ENCODE measurements around the gene LRRC27. TPM values are rescaled to one million over a fixed set of nuclear protein-coding genes. Genes with fewer than 3 reads are reported as not detected.
"Not testable (repeated sequence)": the region's sequence is repeated elsewhere in the genome, so short reads cannot be mapped to it uniquely, and the experiment has no call there.

LRRC27 gene
- total and polyA plus RNA-seq, 2 donors (not counting 1 experiment from before 2014, with no cell fraction given), result 23.6 to 25.6 TPM

DNA sequence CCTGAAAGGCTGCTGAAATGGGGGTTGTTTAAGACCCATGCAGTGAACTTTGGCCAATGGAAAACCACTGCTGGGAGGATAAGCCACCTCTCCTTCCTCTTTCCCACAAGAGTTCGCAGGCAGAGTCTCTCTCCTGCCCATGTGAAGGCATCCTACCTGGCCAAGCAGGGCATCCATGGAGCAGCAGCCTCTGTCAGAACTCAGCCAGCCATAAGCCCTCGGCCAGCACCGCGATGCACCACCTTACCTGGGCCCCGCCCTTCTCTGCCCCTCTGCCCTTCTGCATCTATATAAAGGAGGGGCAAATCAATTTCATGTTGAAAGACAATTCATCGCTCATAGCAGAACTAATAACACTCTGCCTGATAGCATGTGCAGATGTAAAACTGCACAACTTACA, 18.1 kb upstream of the LRRC27 start:
- H3K4me1 ChIP-seq (ENCODE audit: control insufficient read depth in 2 of 2, insufficient read depth in 2 of 2, low read length in 2 of 2), result peaks cover 1 to 2% of the 10 kb centered on the region in 2 donors
- intact Hi-C loops (cut with micrococcal nuclease), result no loop called here
- ATAC-seq (ENCODE audit: low read depth) (no peak), DNase-seq (no peak)
- peaks cover 0 to 8% (median 0%) of the 10 kb centered on the region in 4 experiments for H3K27me3 ChIP-seq (replicated peaks in 1 of 4; ENCODE audit: control extremely low read depth in 1 of 4, control insufficient read depth in 3 of 4, insufficient read depth in 4 of 4, low read length in 3 of 4)
- H3K9me3 ChIP-seq (ENCODE audit: control extremely low read depth in 1 of 3, control insufficient read depth in 2 of 3, insufficient read depth in 1 of 3, low read length in 2 of 3), result peaks cover 1 to 11% (median 2%) of the 10 kb centered on the region in 3 donors
- TF ChIP-seq, protein P1, sequence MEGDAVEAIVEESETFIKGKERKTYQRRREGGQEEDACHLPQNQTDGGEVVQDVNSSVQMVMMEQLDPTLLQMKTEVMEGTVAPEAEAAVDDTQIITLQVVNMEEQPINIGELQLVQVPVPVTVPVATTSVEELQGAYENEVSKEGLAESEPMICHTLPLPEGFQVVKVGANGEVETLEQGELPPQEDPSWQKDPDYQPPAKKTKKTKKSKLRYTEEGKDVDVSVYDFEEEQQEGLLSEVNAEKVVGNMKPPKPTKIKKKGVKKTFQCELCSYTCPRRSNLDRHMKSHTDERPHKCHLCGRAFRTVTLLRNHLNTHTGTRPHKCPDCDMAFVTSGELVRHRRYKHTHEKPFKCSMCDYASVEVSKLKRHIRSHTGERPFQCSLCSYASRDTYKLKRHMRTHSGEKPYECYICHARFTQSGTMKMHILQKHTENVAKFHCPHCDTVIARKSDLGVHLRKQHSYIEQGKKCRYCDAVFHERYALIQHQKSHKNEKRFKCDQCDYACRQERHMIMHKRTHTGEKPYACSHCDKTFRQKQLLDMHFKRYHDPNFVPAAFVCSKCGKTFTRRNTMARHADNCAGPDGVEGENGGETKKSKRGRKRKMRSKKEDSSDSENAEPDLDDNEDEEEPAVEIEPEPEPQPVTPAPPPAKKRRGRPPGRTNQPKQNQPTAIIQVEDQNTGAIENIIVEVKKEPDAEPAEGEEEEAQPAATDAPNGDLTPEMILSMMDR (IDR thresholded peaks at IDR 0.05), result no peak
- no peak for TF ChIP-seq EZH2 (IDR thresholded peaks at IDR 0.05; ENCODE audit: borderline replicate concordance, insufficient read depth, low read depth, low read length, poor library complexity, severe bottlenecking)
- WGBS (ENCODE audit: insufficient coverage), result 100% methylated on average over 4 of the region's 6 CpGs
- H3K9me3 Mint-ChIP-seq (ENCODE audit: insufficient read depth), result peaks cover 3% of the 10 kb centered on the region
- no peak overlapping the region for H3K27ac ChIP-seq (ENCODE audit: low read length in 2 of 2)
- POLR2A ChIA-PET, result no interaction called here
- H3K27me3 Mint-ChIP-seq, result peaks cover 6% of the 10 kb centered on the region
- H3K4me1 Mint-ChIP-seq, result peaks cover 2% of the 10 kb centered on the region
- no peaks in the 10 kb centered on the region for H3K79me2 ChIP-seq (ENCODE audit: control insufficient read depth, insufficient read depth, low read length)
- CTCF ChIA-PET, result interaction anchor here (1.1 to 1.6 kb wide), 2 partner anchors 34 to 39 kb away, joined by 3 read pairs; no protein-coding TSS in a partner anchor
- H3K27ac Mint-ChIP-seq, result no peak overlapping the region
- H3K4me3 Mint-ChIP-seq, result no peak overlapping the region
- no peak overlapping the region for H2AFZ ChIP-seq (ENCODE audit: insufficient read depth, low read depth, low read length, poor library complexity, severe bottlenecking)
- no peaks in the 10 kb centered on the region for H4K20me1 ChIP-seq (ENCODE audit: control insufficient read depth, insufficient read depth, low read length, poor library complexity, severe bottlenecking)
- H3K4me3 ChIP-seq (ENCODE audit: control extremely low read depth in 1 of 5, extremely low read depth in 1 of 5, insufficient read depth in 1 of 5, low read depth in 2 of 5, low read length in 4 of 5), result no peak overlapping the region
- no peak overlapping the region for H3K9ac ChIP-seq (ENCODE audit: low read length)
- H3K4me2 ChIP-seq (replicated peaks; ENCODE audit: low read depth, low read length, poor library complexity, severe bottlenecking), result no peak overlapping the region
- no peaks in the 10 kb centered on the region for H3K36me3 ChIP-seq (replicated peaks in 1 of 2; ENCODE audit: control extremely low read depth in 1 of 2, control insufficient read depth in 1 of 2, extremely low read depth in 1 of 2, insufficient read depth in 2 of 2, low read length in 1 of 2)

DNA sequence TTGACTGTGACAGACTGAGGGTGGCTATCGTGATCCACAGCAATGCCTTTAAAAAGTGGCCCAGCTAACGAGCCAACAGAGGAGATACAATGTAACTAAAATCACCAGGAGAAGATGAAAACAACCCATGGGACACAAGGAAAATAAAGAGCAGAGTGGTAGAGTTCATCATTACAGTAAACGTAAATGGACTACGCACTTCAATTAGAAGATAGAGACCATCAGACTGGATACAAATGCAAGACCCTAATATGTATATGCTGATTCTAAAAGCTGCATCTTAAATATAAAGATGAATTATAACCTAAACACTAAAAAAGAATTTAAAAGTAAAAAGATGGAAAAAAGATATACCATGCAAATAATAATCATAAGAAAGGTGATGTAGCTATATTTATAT, 17.7 kb upstream of the LRRC27 start:
- ChIA-PET POLR2A (no interaction called here), CTCF (interaction anchor here (1.1 kb wide), 1 partner anchor 34 kb away, joined by 3 read pairs; no protein-coding TSS in a partner anchor)
- H3K9me3 ChIP-seq (ENCODE audit: control extremely low read depth in 1 of 3, control insufficient read depth in 2 of 3, insufficient read depth in 1 of 3, low read length in 2 of 3), result peaks cover 1 to 11% (median 2%) of the 10 kb centered on the region in 3 donors
- Mint-ChIP-seq H3K27ac (no peak overlapping the region), H3K4me1 (no peaks in the 10 kb centered on the region), H3K9me3 (ENCODE audit: insufficient read depth) (peaks cover 3% of the 10 kb centered on the region), H3K4me3 (no peak overlapping the region), H3K27me3 (peaks cover 6% of the 10 kb centered on the region)
- no peaks in the 10 kb centered on the region for H4K20me1 ChIP-seq (ENCODE audit: control insufficient read depth, insufficient read depth, low read length, poor library complexity, severe bottlenecking)
- ATAC-seq (ENCODE audit: low read depth) (no peak), DNase-seq (no peak)
- H3K79me2 ChIP-seq (ENCODE audit: control insufficient read depth, insufficient read depth, low read length), result no peaks in the 10 kb centered on the region
- no peak overlapping the region for H2AFZ ChIP-seq (ENCODE audit: insufficient read depth, low read depth, low read length, poor library complexity, severe bottlenecking)
- H3K27me3 ChIP-seq (replicated peaks in 1 of 4; ENCODE audit: control extremely low read depth in 1 of 4, control insufficient read depth in 3 of 4, insufficient read depth in 4 of 4, low read length in 3 of 4), result peaks cover 0 to 5% (median 0%) of the 10 kb centered on the region in 4 experiments
- H3K4me2 ChIP-seq (replicated peaks; ENCODE audit: low read depth, low read length, poor library complexity, severe bottlenecking), result no peak overlapping the region
- 100% methylated on average over 1 of the region's 4 CpGs for WGBS (ENCODE audit: insufficient coverage)
- H3K36me3 ChIP-seq (replicated peaks in 1 of 2; ENCODE audit: control extremely low read depth in 1 of 2, control insufficient read depth in 1 of 2, extremely low read depth in 1 of 2, insufficient read depth in 2 of 2, low read length in 1 of 2), result no peaks in the 10 kb centered on the region
- intact Hi-C loops (cut with micrococcal nuclease), result no loop called here
- H3K4me3 ChIP-seq (ENCODE audit: control extremely low read depth in 1 of 5, extremely low read depth in 1 of 5, insufficient read depth in 1 of 5, low read depth in 2 of 5, low read length in 4 of 5), result no peak overlapping the region
- H3K27ac ChIP-seq (ENCODE audit: low read length in 2 of 2), result no peak overlapping the region
- H3K9ac ChIP-seq (ENCODE audit: low read length), result no peak overlapping the region
- TF ChIP-seq, protein P1 (IDR thresholded peaks at IDR 0.05), result no peak
- no peak for TF ChIP-seq EZH2 (IDR thresholded peaks at IDR 0.05; ENCODE audit: borderline replicate concordance, insufficient read depth, low read depth, low read length, poor library complexity, severe bottlenecking)
- H3K4me1 ChIP-seq (ENCODE audit: control insufficient read depth in 2 of 2, insufficient read depth in 2 of 2, low read length in 2 of 2), result no peaks in the 10 kb centered on the region

DNA sequence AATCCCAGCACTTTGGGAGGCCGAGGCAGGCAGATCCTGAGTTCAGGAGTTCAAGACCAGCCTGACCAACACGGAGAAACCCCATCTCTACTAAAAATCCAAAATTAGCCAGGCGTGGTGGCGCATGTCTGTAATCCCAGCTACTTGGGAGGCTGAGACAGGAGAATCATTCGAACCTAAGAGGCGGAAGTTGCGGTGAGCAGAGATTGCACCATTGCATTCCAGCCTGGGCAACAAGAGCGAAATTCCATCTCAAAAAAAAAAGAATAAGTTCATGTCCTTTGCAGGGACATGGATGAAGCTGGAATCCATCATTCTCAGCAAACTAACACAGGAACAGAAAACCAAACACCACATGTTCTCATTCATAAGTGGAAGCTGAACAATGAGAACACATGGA, 17.1 kb upstream of the LRRC27 start:
- H3K27ac Mint-ChIP-seq; H3K27me3 ChIP-seq (replicated peaks in 1 of 4; ENCODE audit: control extremely low read depth in 1 of 4, control insufficient read depth in 3 of 4, insufficient read depth in 4 of 4, low read length in 3 of 4); DNase-seq; POLR2A ChIA-PET; H4K20me1 ChIP-seq (ENCODE audit: control insufficient read depth, insufficient read depth, low read length, poor library complexity, severe bottlenecking); H3K36me3 ChIP-seq (replicated peaks in 1 of 2; ENCODE audit: control extremely low read depth in 1 of 2, control insufficient read depth in 1 of 2, extremely low read depth in 1 of 2, insufficient read depth in 2 of 2, low read length in 1 of 2); H3K4me1 Mint-ChIP-seq; H3K27ac ChIP-seq (ENCODE audit: low read length in 2 of 2); H3K27me3 Mint-ChIP-seq; H3K4me2 ChIP-seq (replicated peaks; ENCODE audit: low read depth, low read length, poor library complexity, severe bottlenecking); intact Hi-C loops (cut with micrococcal nuclease); H3K9ac ChIP-seq (ENCODE audit: low read length); H3K9me3 Mint-ChIP-seq (ENCODE audit: insufficient read depth); H3K4me1 ChIP-seq (ENCODE audit: control insufficient read depth in 2 of 2, insufficient read depth in 2 of 2, low read length in 2 of 2); H2AFZ ChIP-seq (ENCODE audit: insufficient read depth, low read depth, low read length, poor library complexity, severe bottlenecking); H3K79me2 ChIP-seq (ENCODE audit: control insufficient read depth, insufficient read depth, low read length); ATAC-seq (ENCODE audit: low read depth); H3K4me3 Mint-ChIP-seq; H3K4me3 ChIP-seq (ENCODE audit: control extremely low read depth in 1 of 5, extremely low read depth in 1 of 5, insufficient read depth in 1 of 5, low read depth in 2 of 5, low read length in 4 of 5): not testable (repeated sequence)
- peaks cover 1 to 11% (median 2%) of the 10 kb centered on the region in 3 donors for H3K9me3 ChIP-seq (ENCODE audit: control extremely low read depth in 1 of 3, control insufficient read depth in 2 of 3, insufficient read depth in 1 of 3, low read length in 2 of 3)
- CTCF ChIA-PET, result interaction anchor here (1.1 kb wide), 1 partner anchor 33 kb away, joined by 3 read pairs; no protein-coding TSS in a partner anchor
- 97% methylated on average over 6 of the region's 8 CpGs for WGBS (ENCODE audit: insufficient coverage)
